Keratinocyte (primary cell): ENCODE data around the gene IFNL4.

Experiments used
- EZH2 ChIP-seq: IDR thresholded peaks from one replicate; pipeline ENCODE4 v1.6.1; 2012; ENCODE audit warnings: inconsistent platforms, mild to moderate bottlenecking, low read length, moderate library complexity
- TF ChIP-seq, protein P1 (sequence below), 3 experiments: IDR thresholded peaks in 1 of 3; conservative IDR thresholded peaks in 1 of 3; optimal IDR thresholded peaks in 1 of 3; 2 replicates in 2 of 3; 3 replicates in 1 of 3; pipeline versions ENCODE3 to v1.5.1; 2011; ENCODE audit warnings: low read length in 3 of 3, mild to moderate bottlenecking in 3 of 3, moderate library complexity in 2 of 3, control low read depth in 1 of 3, inconsistent platforms in 1 of 3; ENCODE audit not compliant: insufficient read depth in 2 of 3; ENCODE audit errors: extremely low read depth in 1 of 3

DNA sequence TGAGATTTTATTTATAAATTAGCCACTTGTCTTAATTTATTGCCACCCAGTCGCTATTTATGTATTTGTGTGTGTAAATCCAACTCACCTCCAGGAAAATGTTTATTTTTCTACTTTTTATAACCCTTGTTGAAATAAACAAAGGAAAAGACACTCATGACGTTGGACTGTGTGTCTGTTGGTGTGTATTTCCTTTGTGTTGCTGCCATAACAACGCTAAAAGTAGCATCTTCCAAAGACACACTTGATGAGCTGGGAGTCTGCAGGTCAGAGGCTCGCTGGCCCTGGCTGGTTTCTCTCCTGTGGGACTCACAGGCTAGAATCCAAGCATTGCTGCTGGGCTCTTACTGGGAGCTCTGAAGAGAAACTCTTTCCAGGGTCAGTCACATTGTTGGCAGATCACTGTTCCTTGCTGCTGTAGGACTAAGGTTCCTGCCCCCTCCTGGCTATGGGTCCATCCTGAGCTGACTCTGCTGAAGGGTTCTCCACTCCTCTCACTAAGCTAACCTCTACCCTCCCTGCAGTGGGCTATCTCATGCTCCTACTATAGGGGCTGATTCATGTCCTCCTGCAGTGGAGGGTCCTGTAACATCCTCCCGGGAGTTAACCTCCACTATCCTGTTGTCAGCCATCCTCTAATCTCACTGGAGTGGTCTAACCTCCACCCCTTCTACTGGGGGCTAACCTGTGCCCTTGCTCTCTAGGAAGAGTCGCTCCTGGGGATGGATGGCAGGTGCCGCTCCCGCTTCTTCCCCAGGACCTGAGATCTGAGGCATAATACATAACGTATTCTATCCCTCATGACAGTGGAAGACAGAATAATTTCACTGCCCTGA is 21.6 kb upstream of the IFNL4 start:
- TF ChIP-seq, protein P1, sequence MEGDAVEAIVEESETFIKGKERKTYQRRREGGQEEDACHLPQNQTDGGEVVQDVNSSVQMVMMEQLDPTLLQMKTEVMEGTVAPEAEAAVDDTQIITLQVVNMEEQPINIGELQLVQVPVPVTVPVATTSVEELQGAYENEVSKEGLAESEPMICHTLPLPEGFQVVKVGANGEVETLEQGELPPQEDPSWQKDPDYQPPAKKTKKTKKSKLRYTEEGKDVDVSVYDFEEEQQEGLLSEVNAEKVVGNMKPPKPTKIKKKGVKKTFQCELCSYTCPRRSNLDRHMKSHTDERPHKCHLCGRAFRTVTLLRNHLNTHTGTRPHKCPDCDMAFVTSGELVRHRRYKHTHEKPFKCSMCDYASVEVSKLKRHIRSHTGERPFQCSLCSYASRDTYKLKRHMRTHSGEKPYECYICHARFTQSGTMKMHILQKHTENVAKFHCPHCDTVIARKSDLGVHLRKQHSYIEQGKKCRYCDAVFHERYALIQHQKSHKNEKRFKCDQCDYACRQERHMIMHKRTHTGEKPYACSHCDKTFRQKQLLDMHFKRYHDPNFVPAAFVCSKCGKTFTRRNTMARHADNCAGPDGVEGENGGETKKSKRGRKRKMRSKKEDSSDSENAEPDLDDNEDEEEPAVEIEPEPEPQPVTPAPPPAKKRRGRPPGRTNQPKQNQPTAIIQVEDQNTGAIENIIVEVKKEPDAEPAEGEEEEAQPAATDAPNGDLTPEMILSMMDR (optimal IDR thresholded peaks at IDR 0.05 in 1 of 3, IDR thresholded peaks at IDR 0.05 in 1 of 3, conservative IDR thresholded peaks at IDR 0.05 in 1 of 3; ENCODE audit: extremely low read depth in 1 of 3, insufficient read depth in 2 of 3, low read length in 3 of 3): no peak
- TF ChIP-seq EZH2: no peak
